NB4 (cell line): ENCODE measurements around the gene IFNL4.
"Not testable (repeated sequence)": the region's sequence is repeated elsewhere in the genome, so short reads cannot be mapped to it uniquely, and the experiment has no call there.

ENCODE experiments used
- DNase-seq: peaks from one replicate; pipeline ENCODE4 v3.0.0; 2010; ENCODE audit warnings: low read depth
- H3K4me3 ChIP-seq: one replicate; pipeline ENCODE4 v1.5.1; 2011; ENCODE audit warnings: mild to moderate bottlenecking, low read depth, low read length, moderate library complexity
- CTCF ChIP-seq: IDR thresholded peaks from one replicate; pipeline ENCODE4 v1.5.1; 2012; ENCODE audit warnings: low read depth, low read length
- MAX ChIP-seq: IDR thresholded peaks from 2 replicates; pipeline ENCODE4 v1.6.1; 2011; ENCODE audit warnings: low read depth, low read length
- MYC ChIP-seq: IDR thresholded peaks from 2 replicates; pipeline ENCODE4 v1.6.1; 2011; ENCODE audit warnings: low read depth, low read length
- POLR2A ChIP-seq: IDR thresholded peaks from 2 replicates; pipeline ENCODE4 v1.6.1; 2011; ENCODE audit warnings: mild to moderate bottlenecking; ENCODE audit not compliant: insufficient read length; ENCODE audit errors: extremely low read depth

Gene IFNL4

GRCh38 chr19:39282021-39282420 is 33.4 kb upstream of the IFNL4 start:
- DNase-seq = no peak
- TF ChIP-seq MAX = no peak
- H3K4me3 ChIP-seq = no peak overlapping the region

- H3K4me3 ChIP-seq = no peak overlapping the region
- TF ChIP-seq POLR2A = no peak
- no peak for TF ChIP-seq MAX
- TF ChIP-seq CTCF = no peak
- TF ChIP-seq MYC = no peak
- no peak for DNase-seq
Observed at GRCh38 chr19:39277598-39277997, 28.9 kb upstream of the IFNL4 start.

GRCh38 chr19:39276740-39277139 is 28.1 kb upstream of the IFNL4 start:
- TF ChIP-seq MAX (no peak), MYC (no peak)
- DNase-seq = no peak
- no peak overlapping the region for H3K4me3 ChIP-seq

- no peak overlapping the region for H3K4me3 ChIP-seq
- DNase-seq = no peak
- TF ChIP-seq MAX (no peak), CTCF (no peak), POLR2A (no peak), MYC (no peak)
Observed at GRCh38 chr19:39275578-39275977, 26.9 kb upstream of the IFNL4 start.

GRCh38 chr19:39273859-39274258 is 25.2 kb upstream of the IFNL4 start:
- not testable (repeated sequence) for DNase-seq, H3K4me3 ChIP-seq

GRCh38 chr19:39270036-39270871 is 21.6 kb upstream of the IFNL4 start:
- DNase-seq = no peak
- H3K4me3 ChIP-seq = no peak overlapping the region
- no peak for TF ChIP-seq CTCF
- TF ChIP-seq POLR2A = no peak
- TF ChIP-seq MYC = no peak
- no peak for TF ChIP-seq MAX

- H3K4me3 ChIP-seq, DNase-seq: not testable (repeated sequence)
Observed at GRCh38 chr19:39269369-39269768, 20.7 kb upstream of the IFNL4 start.

- not testable (repeated sequence) for H3K4me3 ChIP-seq, DNase-seq
Observed at GRCh38 chr19:39268531-39269223, 20.0 kb upstream of the IFNL4 start.

- not testable (repeated sequence) for DNase-seq, H3K4me3 ChIP-seq
Observed at GRCh38 chr19:39268085-39268484, 19.4 kb upstream of the IFNL4 start, which contains the start of gene IFNL2. Gene IFNL2, plus strand, starts transcription at chr19:39268396. Its CDS starts 173 bp downstream, at chr19:39268569.
